Measurements from ENCODE around the gene TSPAN1. TPM values are rescaled to one million over a fixed set of nuclear protein-coding genes. Genes with fewer than 3 reads are reported as not detected.
"Not testable (repeated sequence)": the region's sequence is repeated elsewhere in the genome, so short reads cannot be mapped to it uniquely, and the experiment has no call there.

The TSPAN1 gene
- total RNA-seq, 2 experiments from 2014 or later: not detected

DNA sequence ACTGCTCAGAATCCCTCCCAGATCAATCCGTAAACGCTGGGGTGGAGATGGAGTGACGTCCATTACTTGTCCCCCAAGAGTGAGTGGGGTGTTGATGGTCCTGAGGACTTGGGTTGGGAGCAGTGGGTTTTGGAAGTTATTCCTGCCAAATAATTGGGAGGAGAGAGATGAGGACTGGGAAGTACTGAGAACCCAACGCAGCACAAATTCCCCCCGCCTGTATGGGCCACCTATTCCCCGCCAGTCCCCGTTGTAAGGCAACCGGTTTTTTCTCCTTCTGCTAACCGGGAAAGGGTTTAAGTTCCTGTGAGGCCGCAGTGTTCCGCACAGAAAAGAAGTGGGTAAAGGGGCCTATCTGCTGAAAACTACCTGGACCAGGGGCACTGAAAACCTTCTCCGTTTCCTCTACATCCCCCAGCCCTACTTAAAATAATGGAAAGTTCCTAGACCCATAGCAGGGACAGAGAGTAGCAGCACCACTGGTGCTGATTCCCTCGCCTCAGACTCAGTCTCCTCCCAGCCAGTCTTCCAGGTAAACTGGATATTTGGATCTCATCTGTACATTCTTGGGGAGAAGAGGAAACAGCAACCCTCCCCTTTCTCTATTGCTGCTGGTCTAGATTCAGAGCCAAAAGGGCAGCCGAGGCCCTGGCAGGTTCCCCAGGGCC lies 29.0 kb downstream of the TSPAN1 start:
- POLR2A ChIA-PET: interaction anchor here (0.6 kb wide), 1 partner anchor 130 kb away, joined by 8 read pairs; no protein-coding TSS in a partner anchor
- CTCF ChIA-PET: interaction anchor here (0.9 kb wide), 1 partner anchor 20 kb away, joined by 3 read pairs; no protein-coding TSS in a partner anchor

DNA sequence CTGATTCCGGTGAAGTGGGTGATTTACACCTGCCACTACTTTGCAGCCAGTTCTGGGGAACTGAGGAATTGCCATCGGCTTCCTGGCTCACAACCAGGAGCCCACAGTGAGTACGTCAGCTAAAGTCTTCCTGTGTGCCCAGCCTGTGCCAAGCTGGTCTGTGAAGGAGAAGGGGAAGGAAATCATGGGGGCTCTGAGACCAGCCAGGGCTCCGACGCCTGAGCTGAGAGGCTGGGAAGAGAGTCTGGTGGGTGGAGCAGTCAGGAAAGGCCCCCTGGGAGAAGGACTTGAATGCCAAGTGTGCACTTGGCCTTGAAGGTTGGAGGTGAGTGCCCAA lies 29.5 kb downstream of the TSPAN1 start:
- POLR2A ChIA-PET: no interaction called here
- CTCF ChIA-PET: interaction anchor here (0.6 kb wide), 1 partner anchor 200 kb away, joined by 4 read pairs; no protein-coding TSS in a partner anchor

- CTCF ChIA-PET: no interaction called here
Observed at GRCh38 chr1:46205141-46205540, 30.3 kb downstream of the TSPAN1 start.

DNA sequence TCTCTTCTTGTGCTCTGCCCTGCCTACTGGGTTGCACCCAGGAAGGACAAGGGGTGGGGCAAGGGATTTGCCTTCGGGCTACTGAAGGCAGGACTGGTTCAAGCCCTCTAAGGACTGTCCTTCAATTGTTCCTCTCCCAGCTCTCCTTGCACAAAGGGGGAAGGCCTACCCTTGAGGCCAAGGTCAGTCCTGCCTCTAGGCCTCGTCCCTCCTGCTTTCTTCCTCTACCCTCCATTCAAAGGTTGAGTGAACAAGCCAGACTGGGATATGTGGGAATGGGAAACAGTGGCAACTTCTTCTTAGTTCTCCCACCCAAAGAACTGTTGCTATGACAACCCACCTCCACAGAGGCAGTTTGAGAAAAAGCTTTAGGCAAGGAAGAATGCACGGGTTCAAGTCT lies 30.9 kb downstream of the TSPAN1 start:
- POLR2A ChIA-PET: no interaction called here
- CTCF ChIA-PET: no interaction called here

More at GRCh38 chr1:46205141-46205540, 30.3 kb downstream of the TSPAN1 start:
- POLR2A ChIA-PET: no interaction called here

- CTCF ChIA-PET: no interaction called here
- POLR2A ChIA-PET: no interaction called here
Observed at GRCh38 chr1:46206399-46206798, 31.5 kb downstream of the TSPAN1 start.

GRCh38 chr1:46210561-46210960 lies 35.7 kb downstream of the TSPAN1 start:
- POLR2A ChIA-PET: no interaction called here
- CTCF ChIA-PET: interaction anchor here (1.2 kb wide), 1 partner anchor 13 kb away, joined by 3 read pairs; no protein-coding TSS in a partner anchor

DNA sequence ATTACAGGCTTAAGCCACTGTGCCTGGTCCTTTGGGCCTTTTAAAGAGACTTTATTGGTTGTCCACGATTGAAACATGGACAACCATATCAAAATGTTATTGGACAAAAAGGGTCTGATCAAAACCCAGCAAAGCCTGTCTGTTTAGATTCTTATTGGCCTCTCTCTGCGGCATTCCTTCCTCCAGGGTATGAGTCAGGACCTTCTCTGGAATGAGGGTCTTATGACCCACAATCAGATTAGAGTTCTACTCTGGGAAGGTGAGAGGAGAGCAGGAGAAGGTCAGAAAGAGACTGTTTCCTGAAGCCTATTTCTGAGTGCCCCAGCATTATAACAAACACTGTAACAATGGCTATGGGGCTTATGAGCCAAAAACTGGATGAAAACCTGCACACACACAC lies 36.2 kb downstream of the TSPAN1 start:
- ChIA-PET CTCF (interaction anchor here (1.2 kb wide), 1 partner anchor 12 kb away, joined by 3 read pairs; no protein-coding TSS in a partner anchor), POLR2A (no interaction called here)

DNA sequence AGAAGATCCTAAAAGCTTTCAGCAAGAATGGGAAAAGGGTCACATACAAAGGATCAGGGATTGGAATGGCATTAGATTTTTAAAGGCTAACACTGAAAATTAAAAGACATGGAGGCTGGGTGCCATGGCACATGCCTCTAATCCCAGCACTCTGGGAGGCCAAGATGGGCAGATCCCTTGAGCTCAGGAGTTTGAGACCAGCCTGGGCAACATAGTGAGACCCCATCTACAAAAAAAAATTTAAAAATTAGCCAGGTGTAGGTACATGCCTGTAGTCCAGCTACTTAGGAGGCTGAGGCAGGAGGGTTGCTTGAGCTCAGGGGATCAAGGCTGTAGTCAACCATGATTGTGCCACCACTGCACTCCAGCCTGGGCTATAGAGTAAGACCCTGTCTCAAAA lies 40.6 kb downstream of the TSPAN1 start:
- POLR2A ChIA-PET: no interaction called here
- CTCF ChIA-PET: no interaction called here

DNA sequence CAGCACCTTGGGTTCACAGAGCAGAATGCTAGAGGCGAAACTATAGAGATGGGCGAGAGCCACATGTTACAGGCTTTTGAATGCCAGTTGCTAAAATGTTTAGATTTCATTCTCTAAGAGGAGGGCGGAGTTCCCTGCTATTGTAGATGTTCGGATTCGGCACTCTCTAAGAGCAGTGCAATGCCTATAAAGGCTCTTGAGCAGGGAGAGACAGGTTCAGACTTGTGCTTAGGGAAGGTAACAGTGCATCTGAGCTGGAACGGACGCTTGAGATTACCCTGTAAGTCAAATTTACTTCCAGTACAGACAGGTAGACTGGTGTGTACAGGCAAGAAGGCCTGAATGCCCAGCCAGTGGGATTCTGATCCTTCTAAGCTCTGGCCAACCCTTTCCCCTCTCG lies 43.6 kb downstream of the TSPAN1 start:
- ChIA-PET POLR2A (no interaction called here), CTCF (no interaction called here)

- CTCF ChIA-PET: no interaction called here
- POLR2A ChIA-PET: no interaction called here
Observed at GRCh38 chr1:46219551-46220520, 44.9 kb downstream of the TSPAN1 start.

DNA sequence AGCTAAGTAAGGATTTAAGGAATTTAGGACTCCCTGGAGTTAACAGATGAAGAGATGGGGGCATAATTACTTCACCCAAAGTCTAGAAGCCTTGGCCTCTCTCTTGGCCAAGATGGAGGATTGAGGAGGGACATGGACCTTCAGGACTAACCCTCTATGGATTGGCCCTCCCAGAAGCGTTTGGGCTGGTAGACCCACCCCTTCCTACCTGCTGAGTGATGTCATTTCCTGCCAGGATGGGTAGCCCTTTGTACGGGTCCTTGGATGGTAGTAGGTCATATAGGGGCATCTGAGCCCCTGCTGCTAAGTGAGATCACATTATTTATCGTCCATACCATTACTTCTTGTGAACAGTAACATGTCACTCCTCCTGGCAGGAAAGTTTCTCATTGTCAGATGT lies 45.9 kb downstream of the TSPAN1 start:
- CTCF ChIA-PET: interaction anchor here (5.0 kb wide), 1 partner anchor 184 kb away, joined by 28 read pairs; no protein-coding TSS in a partner anchor

GRCh38 chr1:46221749-46222148 lies 46.9 kb downstream of the TSPAN1 start:
- ChIA-PET CTCF (interaction anchor here (5.0 kb wide), 1 partner anchor 185 kb away, joined by 28 read pairs; no protein-coding TSS in a partner anchor), POLR2A (no interaction called here)

More for the DNA sequence above, 45.9 kb downstream of the TSPAN1 start:
- POLR2A ChIA-PET: no interaction called here

- POLR2A ChIA-PET: interaction anchor here (0.6 kb wide), 1 partner anchor 46 kb away, joined by 4 read pairs; no protein-coding TSS in a partner anchor
- CTCF ChIA-PET: interaction anchor here (0.9 to 5.0 kb wide), 18 partner anchors 9 to 196 kb away, joined by 3 to 28 read pairs (median 4); partner anchors contain the start of gene POMGNT1
Observed at GRCh38 chr1:46223055-46223454, 48.2 kb downstream of the TSPAN1 start.

GRCh38 chr1:46223472-46223943 lies 48.6 kb downstream of the TSPAN1 start:
- ChIA-PET POLR2A (interaction anchor here (0.6 kb wide), 2 partner anchors 47 to 267 kb away, joined by 4 to 12 read pairs; no protein-coding TSS in a partner anchor), CTCF (interaction anchor here (0.6 to 5.0 kb wide), 25 partner anchors 9 to 196 kb away, joined by 3 to 28 read pairs (median 3); partner anchors contain the start of genes LURAP1 and POMGNT1)

GRCh38 chr1:46224966-46225365 lies 50.1 kb downstream of the TSPAN1 start:
- ChIA-PET POLR2A (no interaction called here), CTCF (interaction anchor here (0.6 to 5.0 kb wide), 6 partner anchors 9 to 188 kb away, joined by 3 to 28 read pairs (median 3); no protein-coding TSS in a partner anchor)

GRCh38 chr1:46231231-46231630 lies 56.3 kb downstream of the TSPAN1 start:
- CTCF ChIA-PET: interaction anchor here (1.8 kb wide), 1 partner anchor 8 kb away, joined by 9 read pairs; no protein-coding TSS in a partner anchor
- POLR2A ChIA-PET: not testable (repeated sequence)

Data from activated CD8-positive, alpha-beta memory T cell treated with anti-CD3 and anti-CD28 coated beads for 36 hours (primary cell).